Peyer's patch (tissue), 4 donors: Measurements from ENCODE around the gene TNFRSF8. TPM values are rescaled to one million over a fixed set of nuclear protein-coding genes. Genes with fewer than 3 reads are reported as not detected.

ENCODE experiments used
- DNase-seq, 3 donors: peaks; one replicate each; pipeline ENCODE4 v3.0.0-alpha.2; 2017 to 2019
- H3K27ac ChIP-seq, 4 donors: fragments of 200-600 bp; sonication (generic); one replicate each; pipeline ENCODE4 v1.5.1; 2016 to 2019
- H3K27me3 ChIP-seq, 2 donors: fragments of 200-600 bp; sonication (generic); one replicate each; pipeline ENCODE4 v1.5.1; 2019
- H3K36me3 ChIP-seq, 3 donors: fragments of 200-600 bp; sonication (generic); one replicate each; pipeline ENCODE4 v1.5.1; 2016 to 2019
- H3K4me1 ChIP-seq, 4 donors: fragments of 200-600 bp; sonication (generic); one replicate each; pipeline ENCODE4 v1.5.1; 2016 to 2019
- H3K4me3 ChIP-seq, 4 donors: fragments of 200-600 bp; sonication (generic); 1 replicate in 3 of 4; 2 replicates in 1 of 4; pipeline ENCODE4 v1.5.1; 2016 to 2019; ENCODE audit warnings: mild to moderate bottlenecking in 1 of 4
- H3K9me3 ChIP-seq, 4 donors: fragments of 200-600 bp; sonication (generic); one replicate each; pipeline ENCODE4 v1.5.1; 2016 to 2019; ENCODE audit warnings: mild to moderate bottlenecking in 1 of 4
- POLR2A ChIP-seq, 2 donors: fragments of 450-650 bp; IDR thresholded peaks; one replicate each; pipeline ENCODE4 v1.5.1; 2017; ENCODE audit warnings: antibody characterized with exemption in 2 of 2, mild to moderate bottlenecking in 2 of 2, moderate library complexity in 2 of 2
- total RNA-seq, 4 donors: library from RNA; depleted of rRNA; stranded (reverse); fragments of >200 nt; gene quantifications; one replicate each; pipeline ENCODE4 v1.1.0, GENCODE V29; 2016
- TF ChIP-seq, protein P1 (sequence below), 6 experiments: fragments of 450-650 bp in 4 of 6; fragments of 200-600 bp in 2 of 6; sonication (generic) in 1 of 6; IDR thresholded peaks; one replicate each; pipeline ENCODE4 v1.5.1; 2017 to 2019; ENCODE audit warnings: antibody characterized with exemption in 6 of 6, mild to moderate bottlenecking in 3 of 6, moderate library complexity in 1 of 6

The TNFRSF8 gene
- total RNA-seq, 4 donors from 2014 or later: not detected

DNA sequence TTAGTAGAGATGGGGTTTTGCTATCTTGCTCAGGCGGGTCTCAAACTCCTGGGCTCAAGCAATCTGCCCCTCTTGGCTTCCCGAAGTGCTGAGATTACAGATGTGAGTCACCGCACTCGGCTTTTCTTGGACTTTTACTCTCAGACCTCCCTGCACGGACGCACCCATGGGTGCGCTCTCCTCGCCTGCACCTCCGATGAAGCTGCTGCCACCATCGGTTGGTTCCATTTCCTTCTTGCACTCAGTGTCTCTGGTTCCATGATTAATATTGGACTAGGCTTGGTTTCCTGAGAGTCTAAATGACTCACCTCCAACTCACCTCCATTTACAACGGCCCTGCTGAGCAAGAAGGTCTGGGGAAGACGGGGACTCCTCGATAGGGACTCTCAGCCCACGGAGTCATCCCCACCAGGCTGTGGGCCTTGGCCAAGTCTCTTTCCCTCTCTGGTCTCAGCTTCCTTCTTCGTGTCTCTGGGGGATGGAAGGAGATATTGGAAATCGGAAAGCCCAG is 6.7 kb upstream of the TNFRSF8 start:
- H3K27ac ChIP-seq: no peak overlapping the region
- H3K36me3 ChIP-seq: no peaks in the 10 kb centered on the region
- TF ChIP-seq POLR2A (IDR thresholded peaks at IDR 0.05): no peak
- TF ChIP-seq, protein P1, sequence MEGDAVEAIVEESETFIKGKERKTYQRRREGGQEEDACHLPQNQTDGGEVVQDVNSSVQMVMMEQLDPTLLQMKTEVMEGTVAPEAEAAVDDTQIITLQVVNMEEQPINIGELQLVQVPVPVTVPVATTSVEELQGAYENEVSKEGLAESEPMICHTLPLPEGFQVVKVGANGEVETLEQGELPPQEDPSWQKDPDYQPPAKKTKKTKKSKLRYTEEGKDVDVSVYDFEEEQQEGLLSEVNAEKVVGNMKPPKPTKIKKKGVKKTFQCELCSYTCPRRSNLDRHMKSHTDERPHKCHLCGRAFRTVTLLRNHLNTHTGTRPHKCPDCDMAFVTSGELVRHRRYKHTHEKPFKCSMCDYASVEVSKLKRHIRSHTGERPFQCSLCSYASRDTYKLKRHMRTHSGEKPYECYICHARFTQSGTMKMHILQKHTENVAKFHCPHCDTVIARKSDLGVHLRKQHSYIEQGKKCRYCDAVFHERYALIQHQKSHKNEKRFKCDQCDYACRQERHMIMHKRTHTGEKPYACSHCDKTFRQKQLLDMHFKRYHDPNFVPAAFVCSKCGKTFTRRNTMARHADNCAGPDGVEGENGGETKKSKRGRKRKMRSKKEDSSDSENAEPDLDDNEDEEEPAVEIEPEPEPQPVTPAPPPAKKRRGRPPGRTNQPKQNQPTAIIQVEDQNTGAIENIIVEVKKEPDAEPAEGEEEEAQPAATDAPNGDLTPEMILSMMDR (IDR thresholded peaks at IDR 0.05): no peak
- H3K4me1 ChIP-seq: peaks cover 0 to 10% (median 7%) of the 10 kb centered on the region in 4 donors
- no peaks in the 10 kb centered on the region for H3K27me3 ChIP-seq
- H3K4me3 ChIP-seq: no peak overlapping the region
- no peak for DNase-seq
- no peaks in the 10 kb centered on the region for H3K9me3 ChIP-seq

DNA sequence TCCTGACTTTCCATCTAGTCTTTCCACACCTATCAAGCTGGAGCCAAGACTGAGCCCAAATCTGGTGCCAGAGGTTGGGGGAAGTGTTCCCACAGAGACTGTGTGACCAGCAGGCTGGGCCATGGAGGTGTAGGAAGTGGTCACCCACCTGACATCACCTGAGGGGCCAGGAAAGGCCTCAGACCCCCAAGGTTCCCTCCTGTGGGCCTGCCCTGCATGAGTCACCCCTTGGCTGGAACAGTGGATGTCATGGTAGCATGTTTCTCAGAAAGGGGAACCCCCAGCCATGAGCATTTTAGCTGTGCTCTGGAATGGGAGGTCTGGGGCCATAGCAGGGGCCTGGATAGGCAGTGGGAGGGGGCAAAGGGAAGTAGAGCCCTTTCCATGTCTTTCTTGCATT is 5.7 kb upstream of the TNFRSF8 start:
- H3K9me3 ChIP-seq: no peaks in the 10 kb centered on the region
- H3K4me1 ChIP-seq: peaks cover 0 to 3% (median under 1%) of the 10 kb centered on the region in 4 donors
- TF ChIP-seq, protein P1 (IDR thresholded peaks at IDR 0.05): no peak
- no peak for TF ChIP-seq POLR2A (IDR thresholded peaks at IDR 0.05)
- no peak overlapping the region for H3K4me3 ChIP-seq
- no peak overlapping the region for H3K27ac ChIP-seq
- no peaks in the 10 kb centered on the region for H3K27me3 ChIP-seq
- no peak for DNase-seq
- no peaks in the 10 kb centered on the region for H3K36me3 ChIP-seq

DNA sequence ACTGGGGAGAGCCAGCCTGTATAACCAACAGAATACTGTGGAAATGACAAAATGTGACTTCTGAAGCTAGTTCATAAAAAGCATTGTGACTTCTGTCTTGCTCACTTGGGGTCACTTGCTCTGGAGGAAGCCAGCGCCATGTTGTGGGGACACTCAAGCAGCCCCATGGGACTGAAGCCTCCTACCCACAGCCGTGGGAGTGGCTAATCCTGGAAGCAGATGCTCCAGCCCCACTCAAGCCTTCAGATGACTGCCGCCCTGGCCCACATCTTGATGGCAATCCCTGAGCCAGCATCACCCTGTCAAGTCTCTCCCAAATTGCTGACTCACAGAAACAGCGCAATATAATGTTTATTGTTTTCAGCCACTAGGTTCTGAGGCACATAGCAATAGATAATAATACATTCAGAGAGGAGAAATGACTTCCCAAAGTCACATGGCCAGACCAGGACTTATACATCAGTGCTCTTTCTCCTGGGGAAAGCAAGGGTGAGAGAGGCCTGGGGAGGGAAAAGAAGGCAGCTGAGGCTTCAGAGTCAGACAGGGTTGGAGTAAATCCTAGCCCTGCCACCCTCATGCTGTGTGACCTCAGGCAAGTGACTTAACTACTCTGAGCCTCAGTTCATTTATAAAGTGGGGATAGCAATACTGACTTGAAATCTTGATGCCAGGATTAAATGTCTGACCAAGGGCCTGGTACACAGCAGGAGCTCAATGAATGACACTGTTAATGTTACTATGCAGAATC is 5.0 kb upstream of the TNFRSF8 start:
- no peaks in the 10 kb centered on the region for H3K9me3 ChIP-seq
- no peak for DNase-seq
- H3K4me3 ChIP-seq: no peak overlapping the region
- H3K27ac ChIP-seq: no peak overlapping the region
- peaks cover 0 to 2% (median 1%) of the 10 kb centered on the region in 4 donors for H3K4me1 ChIP-seq
- TF ChIP-seq, protein P1 (IDR thresholded peaks at IDR 0.05): no peak
- TF ChIP-seq POLR2A (IDR thresholded peaks at IDR 0.05): no peak
- H3K27me3 ChIP-seq: peaks cover 0 to 3% of the 10 kb centered on the region in 2 donors
- H3K36me3 ChIP-seq: no peaks in the 10 kb centered on the region

DNA sequence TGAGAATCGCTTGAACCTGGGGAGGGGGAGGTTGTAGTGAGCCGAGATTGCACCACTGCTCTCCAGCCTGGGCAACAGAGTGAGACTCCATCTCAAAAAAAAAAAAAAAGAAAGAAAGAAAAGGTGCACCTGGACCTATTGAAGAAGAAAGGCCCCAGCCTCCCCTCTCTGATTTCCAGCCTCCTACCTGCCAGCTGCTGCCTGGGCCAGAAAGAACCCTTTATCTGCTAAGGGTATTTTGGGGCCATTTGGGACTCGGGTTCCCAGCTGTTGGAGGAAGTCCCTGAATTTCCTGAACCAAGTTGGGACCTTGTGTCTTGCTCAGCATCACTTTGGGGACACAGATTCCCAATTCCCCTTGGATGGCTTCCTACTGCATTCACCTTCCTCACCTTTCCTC is 3.9 kb upstream of the TNFRSF8 start:
- Histone ChIP-seq H3K4me3 (no peak overlapping the region), H3K4me1 (peaks cover 0 to 13% (median 12%) of the 10 kb centered on the region in 4 donors), H3K27me3 (peaks cover 0 to 13% of the 10 kb centered on the region in 2 donors), H3K36me3 (no peaks in the 10 kb centered on the region), H3K9me3 (no peaks in the 10 kb centered on the region), H3K27ac (no peak overlapping the region)
- no peak for TF ChIP-seq POLR2A (IDR thresholded peaks at IDR 0.05)
- TF ChIP-seq, protein P1 (IDR thresholded peaks at IDR 0.05): no peak
- DNase-seq: no peak

DNA sequence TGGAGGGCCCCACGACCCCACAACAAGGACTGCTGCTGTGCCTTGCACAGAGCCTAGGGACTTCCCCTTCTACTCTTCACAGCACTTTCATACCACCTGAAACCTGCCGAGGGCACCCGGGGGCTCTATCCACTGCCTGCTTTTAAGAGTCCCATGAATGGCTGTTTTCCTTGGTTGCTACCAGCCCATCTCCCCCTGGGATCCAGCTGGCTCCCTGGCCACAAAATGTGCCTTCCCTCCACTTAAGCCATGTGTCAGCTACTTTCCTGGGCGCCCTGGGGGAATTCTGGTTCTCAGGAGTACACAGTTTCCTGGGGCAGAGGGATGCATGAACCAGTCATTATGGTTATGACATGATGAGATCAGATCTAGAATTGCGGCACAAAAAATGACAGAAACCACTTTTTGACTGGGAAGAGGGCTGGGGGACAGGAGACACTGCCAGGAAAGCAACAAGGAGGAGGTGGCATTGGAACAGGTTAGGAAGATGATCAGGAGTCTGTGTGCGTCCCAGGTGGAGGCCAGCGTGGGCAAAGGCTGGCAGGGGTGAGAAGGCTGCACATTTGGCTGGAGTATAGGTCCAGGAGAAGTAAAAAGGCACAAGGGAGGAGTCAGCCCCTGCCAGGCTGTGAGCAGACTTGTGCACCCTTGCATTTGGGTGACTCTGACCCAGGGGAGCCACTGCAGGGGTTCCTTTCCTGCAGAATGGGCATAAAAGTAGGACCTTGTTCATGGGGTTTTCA is 3.2 kb upstream of the TNFRSF8 start:
- peaks cover 0 to 14% (median 12%) of the 10 kb centered on the region in 4 donors for H3K4me1 ChIP-seq
- H3K27ac ChIP-seq: no peak overlapping the region
- H3K27me3 ChIP-seq: peaks cover 0 to 17% of the 10 kb centered on the region in 2 donors
- H3K9me3 ChIP-seq: no peaks in the 10 kb centered on the region
- no peak for TF ChIP-seq POLR2A (IDR thresholded peaks at IDR 0.05)
- TF ChIP-seq, protein P1 (IDR thresholded peaks at IDR 0.05): no peak
- no peak for DNase-seq
- H3K4me3 ChIP-seq: no peak overlapping the region
- H3K36me3 ChIP-seq: no peaks in the 10 kb centered on the region
